GM19023 (cell line): Measurements from ENCODE around the gene MRGPRE.
"Not testable (repeated sequence)": the region's sequence is repeated elsewhere in the genome, so short reads cannot be mapped to it uniquely, and the experiment has no call there.

Experiments used
- ATAC-seq: cut with Tn5 transposase; IDR thresholded peaks from one replicate; pipeline ENCODE4 v1.9.1; 2021; ENCODE audit warnings: mild to moderate bottlenecking, moderate library complexity; ENCODE audit not compliant: unreplicated experiment

Gene MRGPRE

GRCh38 chr11:3231851-3232744 is at the start of gene MRGPRE:
MRGPRE (minus strand) TSS chr11:3232417; CDS start chr11:3228799, 3,618 bp downstream.
- no peak for ATAC-seq

GRCh38 chr11:3281146-3281545 is 48.9 kb upstream of the MRGPRE start:
- ATAC-seq = not testable (repeated sequence)

GRCh38 chr11:3280662-3281061 is 48.4 kb upstream of the MRGPRE start:
- ATAC-seq = not testable (repeated sequence)

GRCh38 chr11:3278922-3279321 is 46.7 kb upstream of the MRGPRE start:
- ATAC-seq = not testable (repeated sequence)

- not testable (repeated sequence) for ATAC-seq
Measured at GRCh38 chr11:3273629-3274028, 41.4 kb upstream of the MRGPRE start.

- ATAC-seq = not testable (repeated sequence)
Measured at GRCh38 chr11:3262548-3262947, 30.3 kb upstream of the MRGPRE start.

- ATAC-seq = not testable (repeated sequence)
Measured at GRCh38 chr11:3261831-3262230, 29.6 kb upstream of the MRGPRE start.

GRCh38 chr11:3257509-3257908 is 25.3 kb upstream of the MRGPRE start:
- not testable (repeated sequence) for ATAC-seq

GRCh38 chr11:3255241-3255640 is 23.0 kb upstream of the MRGPRE start:
- ATAC-seq = not testable (repeated sequence)

- not testable (repeated sequence) for ATAC-seq
Measured at GRCh38 chr11:3254773-3255172, 22.6 kb upstream of the MRGPRE start.

GRCh38 chr11:3245071-3245470 is 12.9 kb upstream of the MRGPRE start:
- no peak for ATAC-seq

GRCh38 chr11:3243880-3244279 is 11.7 kb upstream of the MRGPRE start:
- no peak for ATAC-seq

- no peak for ATAC-seq
Measured at GRCh38 chr11:3237119-3237518, 4.9 kb upstream of the MRGPRE start.

- ATAC-seq = no peak
Measured at GRCh38 chr11:3234846-3235245, 2.6 kb upstream of the MRGPRE start.

GRCh38 chr11:3232956-3233355 is 739 bp upstream of the MRGPRE start:
- no peak for ATAC-seq

- ATAC-seq = no peak
Measured at GRCh38 chr11:3231550-3231850, 717 bp downstream of the MRGPRE start.

- no peak for ATAC-seq
Measured at GRCh38 chr11:3230636-3231549, 1.3 kb downstream of the MRGPRE start.

- no peak for ATAC-seq
Measured at GRCh38 chr11:3229673-3230630, 2.3 kb downstream of the MRGPRE start.

GRCh38 chr11:3228445-3228829 is 3.8 kb downstream of the MRGPRE start:
- ATAC-seq = no peak

GRCh38 chr11:3227568-3228444 is 4.4 kb downstream of the MRGPRE start:
- ATAC-seq = no peak
